Glutamatergic neuron (in vitro differentiated cells): Measurements from ENCODE around the gene APEH. TPM values are rescaled to one million over a fixed set of nuclear protein-coding genes. Genes with fewer than 3 reads are reported as not detected.

Experiments used
- DNase-seq: peaks from one replicate; pipeline ENCODE4 v3.0.0; 2022
- H3K27ac Mint-ChIP-seq: one replicate; pipeline ENCODE4 v1.8.0; 2020; ENCODE audit warnings: mild to moderate bottlenecking, mixed read lengths, inconsistent platforms; ENCODE audit not compliant: unreplicated experiment
- H3K27me3 Mint-ChIP-seq: one replicate; pipeline ENCODE4 v1.8.0; 2020; ENCODE audit warnings: mild to moderate bottlenecking, moderate library complexity, mixed read lengths, inconsistent platforms; ENCODE audit not compliant: unreplicated experiment
- H3K36me3 Mint-ChIP-seq: one replicate; pipeline ENCODE4 v1.8.0; 2020; ENCODE audit warnings: mild to moderate bottlenecking, mixed read lengths, inconsistent platforms; ENCODE audit not compliant: unreplicated experiment
- H3K4me1 Mint-ChIP-seq: one replicate; pipeline ENCODE4 v1.8.0; 2020; ENCODE audit warnings: mild to moderate bottlenecking, low read depth, mixed read lengths, inconsistent platforms; ENCODE audit not compliant: unreplicated experiment
- H3K4me3 Mint-ChIP-seq: one replicate; pipeline ENCODE4 v1.8.0; 2020; ENCODE audit warnings: mild to moderate bottlenecking, mixed read lengths, inconsistent platforms; ENCODE audit not compliant: unreplicated experiment
- H3K9me3 Mint-ChIP-seq: one replicate; pipeline ENCODE4 v1.8.0; 2020; ENCODE audit warnings: mild to moderate bottlenecking, moderate library complexity, mixed read lengths, inconsistent platforms; ENCODE audit not compliant: unreplicated experiment
- CTCF ChIP-seq: fragments of 200-600 bp; sonication (generic); IDR thresholded peaks from one replicate; pipeline ENCODE4 v1.5.0; 2021; ENCODE audit not compliant: partially characterized antibody, unreplicated experiment
- total RNA-seq: library from RNA; stranded (reverse); fragmentation: NEBNext Ultra II Directional; extraction: Animal tissue kit (Norgen Biotek cat#: 25700); gene quantifications from one replicate; pipeline ENCODE4 v1.2.1, GENCODE V29; 2021; ENCODE audit not compliant: unreplicated experiment

APEH gene
- total RNA-seq, 1 donor from 2014 or later, result 119 TPM

DNA sequence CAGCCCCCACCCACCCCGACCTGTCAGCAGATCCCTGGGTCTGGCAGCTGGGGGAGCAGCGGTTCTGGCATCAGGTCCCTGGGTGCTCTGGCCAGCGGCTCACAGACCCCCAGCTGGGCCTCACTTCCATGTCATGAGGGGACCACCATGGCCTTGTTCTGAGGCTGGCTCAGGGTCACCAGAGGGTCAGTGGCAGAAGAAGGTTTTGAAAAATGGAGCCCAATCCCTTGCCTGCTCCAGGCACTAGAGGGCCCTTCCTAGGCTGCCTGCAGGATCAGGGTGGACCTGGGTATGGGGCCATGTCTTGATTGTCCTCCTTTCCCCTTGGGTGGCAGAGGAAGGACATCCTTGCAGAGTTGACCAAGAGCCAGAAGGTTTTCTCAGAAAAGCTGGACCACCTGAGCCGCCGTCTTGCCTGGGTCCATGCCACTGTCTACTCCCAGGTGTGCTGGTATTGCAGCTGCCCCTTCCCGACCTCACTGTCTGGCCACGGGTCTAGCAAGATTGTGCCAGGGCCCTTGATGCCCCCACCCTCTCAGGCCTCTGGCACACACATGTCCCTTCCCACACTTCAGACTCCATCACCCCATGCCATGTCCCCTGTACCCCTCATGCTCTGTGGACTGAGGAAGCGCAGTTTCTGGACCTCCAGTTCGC, 32.4 kb downstream of the APEH start:
- Mint-ChIP-seq H3K4me3 (peak overlapping the region; percentile 41), H3K4me1 (peaks cover 18% of the 10 kb centered on the region)

DNA sequence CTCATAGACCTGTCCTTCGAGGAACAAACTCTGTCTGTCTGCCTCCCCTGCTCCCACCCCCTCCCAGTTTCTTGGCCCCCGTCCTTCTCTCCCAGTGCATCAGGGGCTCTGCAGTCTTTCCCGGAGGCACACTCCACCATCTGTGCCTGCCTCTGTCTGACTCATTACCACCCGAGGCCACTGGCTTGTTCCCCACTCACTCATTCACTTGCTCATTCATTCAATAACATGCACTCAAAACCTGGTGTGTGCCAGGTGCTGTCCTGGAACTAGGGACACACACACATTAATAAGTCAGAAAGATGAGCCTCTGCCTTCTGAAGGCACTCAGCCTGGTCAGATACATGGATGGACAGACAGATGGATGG, 32.9 kb downstream of the APEH start:
- Mint-ChIP-seq H3K36me3 (no peaks in the 10 kb centered on the region), H3K4me1 (peaks cover 18% of the 10 kb centered on the region), H3K9me3 (peaks cover 5% of the 10 kb centered on the region), H3K27me3 (peaks cover 18% of the 10 kb centered on the region), H3K27ac (peak overlapping the region; percentile 46), H3K4me3 (peak overlapping the region; percentile 41)
- DNase-seq, result no peak
- no peak for TF ChIP-seq CTCF

More for the DNA sequence above, 32.4 kb downstream of the APEH start:
- Mint-ChIP-seq H3K27me3 (peaks cover 15% of the 10 kb centered on the region), H3K9me3 (peaks cover 2% of the 10 kb centered on the region), H3K36me3 (no peaks in the 10 kb centered on the region), H3K27ac (peak overlapping the region; percentile 46)
- no peak for TF ChIP-seq CTCF
- DNase-seq, result no peak

DNA sequence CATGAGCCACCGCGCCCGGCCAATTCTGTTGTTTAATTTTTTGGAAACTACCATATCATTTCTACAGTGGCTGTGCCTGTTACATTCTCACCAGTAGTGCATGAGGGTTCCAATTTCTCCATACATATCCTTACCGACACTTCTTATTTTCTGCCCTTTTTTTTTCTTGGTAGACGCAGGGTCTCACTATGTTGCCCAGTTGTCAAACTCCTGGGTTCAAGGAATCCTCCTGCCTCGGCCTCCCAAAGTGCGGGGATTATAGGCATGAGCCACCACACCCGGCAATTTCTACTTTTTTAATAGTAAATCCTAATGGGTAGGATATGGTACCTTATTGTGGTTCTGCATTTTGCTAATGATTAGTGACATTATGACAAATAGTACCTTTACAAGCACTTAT, 35.7 kb downstream of the APEH start:
- Mint-ChIP-seq H3K27ac (peak overlapping the region; percentile 6), H3K4me1 (peaks cover 20% of the 10 kb centered on the region), H3K4me3 (no peak overlapping the region), H3K36me3 (no peaks in the 10 kb centered on the region), H3K27me3 (peaks cover 15% of the 10 kb centered on the region), H3K9me3 (peaks cover 6% of the 10 kb centered on the region)
- no peak for TF ChIP-seq CTCF
- DNase-seq, result no peak

DNA sequence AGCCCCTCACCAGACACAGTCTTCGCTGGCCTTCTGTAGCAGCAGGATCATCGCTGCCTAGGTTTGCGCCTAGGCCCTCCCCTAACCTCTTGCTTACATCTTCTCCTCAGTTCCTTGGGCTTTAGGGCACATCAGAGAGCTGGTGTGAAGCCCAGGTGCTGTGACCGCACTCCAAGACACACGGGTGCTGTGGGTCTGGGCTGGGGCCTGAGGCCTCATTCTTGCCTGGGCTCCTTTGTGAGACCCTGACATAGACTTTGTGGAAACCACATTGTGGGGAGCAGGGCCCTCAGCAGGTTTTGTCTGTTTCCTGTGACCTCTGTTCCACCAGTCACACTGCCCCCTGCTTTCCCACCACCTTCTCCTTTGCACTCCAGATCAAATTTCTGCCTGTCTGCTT, 37.3 kb downstream of the APEH start:
- no peak for TF ChIP-seq CTCF
- no peak for DNase-seq
- H3K36me3 Mint-ChIP-seq, result no peaks in the 10 kb centered on the region
- H3K9me3 Mint-ChIP-seq, result peaks cover 6% of the 10 kb centered on the region
- peaks cover 20% of the 10 kb centered on the region for H3K4me1 Mint-ChIP-seq
- no peak overlapping the region for H3K4me3 Mint-ChIP-seq
- H3K27ac Mint-ChIP-seq, result peak overlapping the region; percentile 11
- H3K27me3 Mint-ChIP-seq, result peaks cover 15% of the 10 kb centered on the region

GRCh38 chr3:49712166-49712565, 38.0 kb downstream of the APEH start:
- no peak overlapping the region for H3K4me3 Mint-ChIP-seq
- peaks cover 13% of the 10 kb centered on the region for H3K27me3 Mint-ChIP-seq
- H3K9me3 Mint-ChIP-seq, result peaks cover 5% of the 10 kb centered on the region
- peaks cover 13% of the 10 kb centered on the region for H3K4me1 Mint-ChIP-seq
- DNase-seq, result no peak
- H3K36me3 Mint-ChIP-seq, result no peaks in the 10 kb centered on the region
- no peak overlapping the region for H3K27ac Mint-ChIP-seq
- TF ChIP-seq CTCF, result no peak
